CD4-positive, alpha-beta T cell (primary cell): ENCODE data around the gene RSKR. TPM values are rescaled to one million over a fixed set of nuclear protein-coding genes. Genes with fewer than 3 reads are reported as not detected.

Experiments used
- ATAC-seq: fragments of 200-7000 bp; cut with Tn5 transposase; one replicate; pipeline ENCODE4 v1.10.0; 2022; ENCODE audit warnings: mild to moderate bottlenecking; ENCODE audit not compliant: poor library complexity
- CTCF ChIA-PET: fragments of 350-600 bp; sonication (Branson Sonifier 250); formaldehyde crosslinking; loops from one replicate; lab custom pipeline; 2021; ENCODE audit warnings: antibody characterized with exemption, inconsistent platforms; lab: Charles Lee
- POLR2A ChIA-PET: fragments of 350-600 bp; sonication (Branson Sonifier 250); formaldehyde crosslinking; loops from one replicate; lab custom pipeline; 2021; ENCODE audit warnings: antibody characterized with exemption, inconsistent platforms; lab: Charles Lee
- DNase-seq, 14 experiments: peaks; one replicate each; pipeline ENCODE4 v3.0.0-alpha.2; 2013 to 2020; ENCODE audit warnings: mixed read lengths in 2 of 14
- H3K27ac ChIP-seq, 2 donors: one replicate each; pipeline versions ENCODE4 v1.5.1 to v1.7.0; 2013; ENCODE audit warnings: low read length in 2 of 2, low read depth in 1 of 2, mild to moderate bottlenecking in 1 of 2
- H3K27me3 ChIP-seq, 2 experiments: 1 replicate in 1 of 2; 2 replicates in 1 of 2; pipeline versions ENCODE4 v1.6.1 to v1.7.0; 2013; ENCODE audit warnings: low read length in 2 of 2, control low read depth in 1 of 2, mild to moderate bottlenecking in 1 of 2, moderate library complexity in 1 of 2; ENCODE audit not compliant: insufficient read depth in 2 of 2, control insufficient read depth in 1 of 2
- H3K36me3 ChIP-seq: one replicate; pipeline ENCODE4 v1.6.1; 2013; ENCODE audit warnings: low read length, control low read depth; ENCODE audit not compliant: insufficient read depth
- H3K4me1 ChIP-seq: one replicate; pipeline ENCODE4 v1.6.1; 2013; ENCODE audit warnings: low read length, control low read depth; ENCODE audit not compliant: insufficient read depth
- H3K4me3 ChIP-seq: one replicate; pipeline ENCODE4 v1.5.1; 2013; ENCODE audit warnings: mild to moderate bottlenecking, low read length, moderate library complexity
- H3K9me3 ChIP-seq, 2 experiments: 1 replicate in 1 of 2; 2 replicates in 1 of 2; pipeline versions ENCODE4 v1.6.1 to v1.7.0; 2013; ENCODE audit warnings: low read length in 2 of 2, mild to moderate bottlenecking in 2 of 2, control low read depth in 1 of 2, moderate library complexity in 1 of 2; ENCODE audit not compliant: control insufficient read depth in 1 of 2, insufficient read depth in 1 of 2
- H3K27ac Mint-ChIP-seq: one replicate; pipeline ENCODE4 v1.8.0; 2020; ENCODE audit warnings: mixed read lengths
- H3K27me3 Mint-ChIP-seq: one replicate; pipeline ENCODE4 v1.8.0; 2021; ENCODE audit warnings: mixed read lengths
- H3K36me3 Mint-ChIP-seq: one replicate; pipeline ENCODE4 v1.8.0; 2021; ENCODE audit warnings: low read depth, mixed read lengths
- H3K4me1 Mint-ChIP-seq: one replicate; pipeline ENCODE4 v1.8.0; 2021; ENCODE audit warnings: low read depth, mixed read lengths
- H3K4me3 Mint-ChIP-seq: one replicate; pipeline ENCODE4 v1.8.0; 2020; ENCODE audit warnings: mild to moderate bottlenecking, mixed read lengths
- H3K9me3 Mint-ChIP-seq: one replicate; pipeline ENCODE4 v1.8.0; 2020; ENCODE audit warnings: mixed read lengths
- intact Hi-C, 2 experiments: fragments of 100-400 bp; cut with DNase I in 1 of 2; cut with micrococcal nuclease in 1 of 2; formaldehyde crosslinking; loops; one replicate each; pipeline versions ENCODE4 v1.15.1 to v1.9.0; 2023 to 2025; cut with DNase I, micrococcal nuclease
- total RNA-seq, 174 experiments: library from RNA in 2 of 174; stranded (reverse) in 2 of 174; gene quantifications; one replicate each; pipeline ENCODE4 v1.2.3 and lab custom pipeline; 2021 to 2026
- TF ChIP-seq, protein P1 (sequence below): fragments of 200-600 bp; IDR thresholded peaks from one replicate; pipeline ENCODE4 v1.8.0; 2022; ENCODE audit warnings: antibody characterized with exemption, mild to moderate bottlenecking

The RSKR gene
- total RNA-seq, 2 experiments from 2014 or later: 13.7 to 14.8 TPM

DNA sequence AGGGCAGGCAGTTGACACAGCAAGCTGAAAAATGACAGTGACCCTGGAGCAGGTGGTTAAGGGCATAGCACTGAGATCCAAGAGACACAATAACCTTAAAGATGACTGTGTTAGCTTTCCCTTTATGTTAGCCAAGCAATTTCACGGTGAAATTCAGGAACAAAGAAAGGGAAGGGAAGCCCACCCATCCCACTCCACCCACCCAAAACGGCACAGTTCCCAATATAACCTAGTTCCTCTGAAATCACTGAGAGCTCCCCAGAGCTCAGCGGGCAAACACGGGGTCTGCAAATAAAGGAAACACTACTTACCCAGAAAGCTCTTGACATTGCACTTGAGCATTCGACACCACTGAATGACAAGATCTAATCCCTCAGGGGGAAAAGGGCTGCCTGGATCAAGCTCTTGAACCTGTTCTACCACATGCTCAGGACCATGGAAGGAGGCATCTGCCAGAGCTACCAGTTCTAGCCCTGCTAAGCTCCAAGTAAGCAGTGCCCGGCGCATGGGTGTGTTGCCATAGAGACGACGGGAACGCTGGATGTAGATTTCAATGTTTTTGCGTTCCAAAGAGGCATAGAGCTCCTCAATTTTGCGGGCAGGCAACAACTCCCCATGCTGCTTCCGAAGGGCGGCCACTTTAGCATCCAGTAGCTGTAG, 20.4 kb upstream of the RSKR start:
- ATAC-seq: no peak
- TF ChIP-seq, protein P1, sequence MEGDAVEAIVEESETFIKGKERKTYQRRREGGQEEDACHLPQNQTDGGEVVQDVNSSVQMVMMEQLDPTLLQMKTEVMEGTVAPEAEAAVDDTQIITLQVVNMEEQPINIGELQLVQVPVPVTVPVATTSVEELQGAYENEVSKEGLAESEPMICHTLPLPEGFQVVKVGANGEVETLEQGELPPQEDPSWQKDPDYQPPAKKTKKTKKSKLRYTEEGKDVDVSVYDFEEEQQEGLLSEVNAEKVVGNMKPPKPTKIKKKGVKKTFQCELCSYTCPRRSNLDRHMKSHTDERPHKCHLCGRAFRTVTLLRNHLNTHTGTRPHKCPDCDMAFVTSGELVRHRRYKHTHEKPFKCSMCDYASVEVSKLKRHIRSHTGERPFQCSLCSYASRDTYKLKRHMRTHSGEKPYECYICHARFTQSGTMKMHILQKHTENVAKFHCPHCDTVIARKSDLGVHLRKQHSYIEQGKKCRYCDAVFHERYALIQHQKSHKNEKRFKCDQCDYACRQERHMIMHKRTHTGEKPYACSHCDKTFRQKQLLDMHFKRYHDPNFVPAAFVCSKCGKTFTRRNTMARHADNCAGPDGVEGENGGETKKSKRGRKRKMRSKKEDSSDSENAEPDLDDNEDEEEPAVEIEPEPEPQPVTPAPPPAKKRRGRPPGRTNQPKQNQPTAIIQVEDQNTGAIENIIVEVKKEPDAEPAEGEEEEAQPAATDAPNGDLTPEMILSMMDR: no peak
- POLR2A ChIA-PET: interaction anchor here (1.3 kb wide), 1 partner anchor 11 kb away, joined by 4 read pairs; the partner anchor contains the start of gene BLTP2
- Histone ChIP-seq H3K27ac (no peak overlapping the region), H3K4me3 (no peak overlapping the region), H3K4me1 (peaks cover 5% of the 10 kb centered on the region), H3K9me3 (no peaks in the 10 kb centered on the region), H3K27me3 (no peaks in the 10 kb centered on the region), H3K36me3 (peaks cover 99% of the 10 kb centered on the region)
- H3K4me1 Mint-ChIP-seq: peaks cover 17% of the 10 kb centered on the region
- no peak overlapping the region for H3K27ac Mint-ChIP-seq
- no peaks in the 10 kb centered on the region for H3K9me3 Mint-ChIP-seq
- no peak for DNase-seq
- H3K36me3 Mint-ChIP-seq: peaks cover 89% of the 10 kb centered on the region
- H3K27me3 Mint-ChIP-seq: no peaks in the 10 kb centered on the region
- no peak overlapping the region for H3K4me3 Mint-ChIP-seq
- intact Hi-C loops: no loop called here
- CTCF ChIA-PET: interaction anchor here (0.7 kb wide), 1 partner anchor 10 kb away, joined by 3 read pairs; no protein-coding TSS in a partner anchor

DNA sequence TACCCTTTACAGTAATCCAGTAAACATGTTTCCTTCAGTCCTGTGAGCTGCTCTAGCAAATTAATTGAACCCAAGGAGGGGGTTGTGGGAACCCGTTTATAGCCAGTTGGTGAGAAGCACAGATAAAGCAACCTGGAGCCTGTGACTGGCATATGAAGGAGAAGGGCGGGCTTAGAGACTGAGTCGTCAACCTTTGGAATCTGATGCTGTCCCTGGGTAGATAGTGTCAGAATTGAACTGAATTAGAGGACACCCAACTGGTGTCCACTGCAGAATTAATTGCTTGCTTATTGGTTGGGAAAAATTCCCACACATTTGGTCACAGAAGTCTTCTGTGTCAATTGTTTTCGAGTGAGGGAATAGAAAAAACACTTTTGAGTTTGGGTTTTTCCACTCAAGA, 12.8 kb upstream of the RSKR start:
- TF ChIP-seq, protein P1: no peak
- CTCF ChIA-PET: no interaction called here
- intact Hi-C loops: no loop called here
- Histone ChIP-seq H3K27ac (no peak overlapping the region), H3K9me3 (no peaks in the 10 kb centered on the region), H3K4me1 (no peaks in the 10 kb centered on the region), H3K4me3 (no peak overlapping the region), H3K36me3 (peaks cover 80% of the 10 kb centered on the region), H3K27me3 (no peaks in the 10 kb centered on the region)
- Mint-ChIP-seq H3K4me3 (no peak overlapping the region), H3K27ac (no peak overlapping the region), H3K27me3 (no peaks in the 10 kb centered on the region), H3K4me1 (peaks cover 4% of the 10 kb centered on the region), H3K36me3 (peaks cover 79% of the 10 kb centered on the region), H3K9me3 (no peaks in the 10 kb centered on the region)
- POLR2A ChIA-PET: no interaction called here
- ATAC-seq (no peak), DNase-seq (no peak)

DNA sequence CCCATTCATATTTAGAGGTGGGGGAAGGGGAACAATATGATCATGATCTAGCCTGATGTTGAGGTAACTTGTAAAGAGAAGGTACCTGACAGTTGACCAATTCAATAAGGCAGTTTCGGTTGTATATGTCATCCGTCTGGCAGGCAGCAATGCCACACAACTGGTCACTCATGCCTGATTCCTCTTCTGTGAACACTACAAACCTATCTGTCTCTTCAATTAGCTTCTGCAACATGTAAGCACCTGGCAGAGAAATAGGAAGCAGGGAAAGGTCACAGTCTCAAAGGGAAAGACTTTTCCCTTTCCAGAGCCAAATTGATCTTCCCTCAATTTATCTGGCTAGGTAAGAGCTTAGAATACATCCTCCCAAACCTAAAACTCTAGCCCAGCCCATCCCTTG, 10.2 kb upstream of the RSKR start:
- Histone ChIP-seq H3K9me3 (no peaks in the 10 kb centered on the region), H3K27ac (no peak overlapping the region), H3K36me3 (peaks cover 82% of the 10 kb centered on the region), H3K27me3 (no peaks in the 10 kb centered on the region), H3K4me1 (no peaks in the 10 kb centered on the region), H3K4me3 (no peak overlapping the region)
- Mint-ChIP-seq H3K9me3 (no peaks in the 10 kb centered on the region), H3K27ac (no peak overlapping the region), H3K36me3 (peaks cover 92% of the 10 kb centered on the region), H3K27me3 (no peaks in the 10 kb centered on the region), H3K4me1 (peaks cover 4% of the 10 kb centered on the region), H3K4me3 (no peak overlapping the region)
- no peak for DNase-seq
- intact Hi-C loops: no loop called here
- no peak for ATAC-seq
- TF ChIP-seq, protein P1: no peak
- ChIA-PET POLR2A (interaction anchor here (1.1 kb wide), 1 partner anchor 9 kb away, joined by 3 read pairs; no protein-coding TSS in a partner anchor), CTCF (no interaction called here)
